TTC549 (cell line): ENCODE data around the gene GNGT1.

ENCODE experiments used
- FAIRE-seq: peaks from 2 replicates; lab custom pipeline; 2012; peaks lifted over from hg19 to GRCh38; lab: Jason Lieb, UNC

The GNGT1 gene

DNA sequence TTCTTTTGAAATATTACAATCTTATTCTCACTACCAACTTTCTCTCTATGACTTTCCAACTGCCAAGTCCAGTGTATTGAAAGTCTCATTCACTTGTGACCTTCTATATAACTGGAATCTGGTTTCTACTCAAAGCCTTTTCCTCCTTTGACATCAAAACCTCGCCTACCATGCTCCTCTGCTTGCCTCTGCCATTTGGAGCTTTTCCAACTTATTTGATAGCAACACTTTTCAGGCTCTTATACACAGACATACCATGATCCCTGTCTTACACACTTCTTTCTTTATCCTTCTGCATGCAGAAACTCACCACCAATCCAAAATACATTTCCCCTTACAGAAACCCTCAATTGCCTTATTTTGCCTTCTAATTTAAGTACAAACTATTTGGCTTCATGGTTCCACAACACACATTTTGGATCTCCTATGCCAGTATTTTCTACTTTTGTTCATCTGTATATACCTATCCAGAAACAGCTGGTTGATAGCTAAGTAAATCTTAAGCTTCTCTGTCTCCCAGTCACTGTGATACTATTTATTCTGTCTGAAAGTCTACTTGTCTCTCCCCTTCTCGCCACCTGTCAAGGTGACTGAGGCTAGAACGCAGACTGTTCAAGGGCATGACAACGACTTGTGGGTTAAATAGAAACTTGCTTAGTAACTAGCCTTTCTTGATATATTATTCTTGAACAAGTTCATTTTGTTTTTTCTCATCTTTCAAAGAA is 37.6 kb downstream of the GNGT1 start:
- no peak for FAIRE-seq

DNA sequence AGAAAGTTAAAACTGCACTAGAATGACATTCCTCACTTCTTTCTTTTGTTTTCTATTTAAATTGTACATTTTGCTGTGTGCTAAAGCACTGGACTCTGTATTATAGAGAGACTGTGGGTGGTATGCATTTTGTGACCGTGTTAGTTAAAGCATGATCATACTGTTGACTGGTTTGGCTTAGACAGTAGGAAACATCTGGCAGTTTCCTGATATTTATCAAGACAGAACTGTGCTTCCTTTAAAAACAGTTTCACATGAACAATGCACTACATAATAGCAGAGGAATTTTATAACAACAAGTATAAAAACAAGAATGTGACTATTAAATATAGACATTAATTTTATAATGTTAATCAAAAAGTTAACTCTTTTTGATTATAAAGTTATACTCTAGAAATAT is 38.3 kb downstream of the GNGT1 start:
- no peak for FAIRE-seq

DNA sequence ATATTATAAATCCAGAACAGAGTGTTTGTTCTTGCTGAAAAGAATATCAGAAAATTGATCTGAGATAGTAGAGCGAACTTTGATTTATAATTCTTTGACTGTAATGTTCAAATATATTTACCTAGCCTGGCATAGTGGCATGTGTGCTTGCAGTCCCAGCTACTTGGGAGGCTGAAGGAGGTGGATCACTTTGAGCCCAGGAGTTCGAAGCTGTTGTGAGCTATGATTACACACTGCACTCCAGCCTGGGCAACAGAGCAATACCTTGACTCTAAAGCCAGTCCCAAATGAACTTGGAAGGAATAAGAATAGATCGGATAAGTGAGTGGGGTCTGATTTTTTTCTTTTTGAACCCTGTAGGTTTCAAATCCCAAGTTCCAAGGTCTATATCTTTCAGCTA is 38.7 kb downstream of the GNGT1 start:
- no peak for FAIRE-seq

DNA sequence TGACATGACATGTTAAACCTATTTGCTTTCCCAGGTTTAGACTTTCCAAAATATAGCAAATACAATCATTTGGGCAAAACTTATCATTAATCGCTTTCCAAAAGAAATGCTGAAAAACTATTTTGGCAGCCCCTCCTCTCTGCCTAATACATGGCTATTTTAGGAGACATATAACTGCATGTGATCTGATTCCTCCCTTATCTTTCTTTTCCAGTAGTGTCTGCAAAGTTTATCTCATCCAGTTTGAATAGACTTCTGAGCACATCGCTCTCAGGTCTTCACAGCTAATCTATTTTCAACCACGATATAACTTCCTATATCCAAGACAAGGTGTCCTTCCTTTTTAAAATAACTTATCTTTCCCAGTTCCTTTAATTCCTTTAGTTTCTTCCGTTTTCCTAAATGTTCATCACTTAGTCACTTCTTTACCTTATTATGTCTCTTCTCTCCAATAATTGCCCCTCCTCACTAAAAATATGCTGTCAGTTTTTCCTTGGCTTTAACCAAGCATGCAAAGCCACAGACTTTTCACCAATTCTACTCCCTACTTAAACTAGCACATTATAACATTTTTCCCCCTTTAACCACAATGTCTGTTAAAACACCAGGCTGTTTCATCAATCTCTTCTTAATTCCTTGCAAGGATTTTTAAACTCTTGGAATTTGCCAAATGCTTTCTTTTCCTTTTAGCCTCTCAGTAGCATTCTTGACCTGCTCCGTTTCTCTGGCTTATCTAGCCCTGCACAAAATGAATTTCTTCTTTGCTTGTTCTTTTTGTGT is 39.6 kb downstream of the GNGT1 start:
- FAIRE-seq: no peak

- FAIRE-seq: no peak
These were observed 41.7 kb downstream of the GNGT1 start for GRCh38 chr7:93948106-93948505.

- no peak for FAIRE-seq
These were observed 42.5 kb downstream of the GNGT1 start for GRCh38 chr7:93948873-93949272.

DNA sequence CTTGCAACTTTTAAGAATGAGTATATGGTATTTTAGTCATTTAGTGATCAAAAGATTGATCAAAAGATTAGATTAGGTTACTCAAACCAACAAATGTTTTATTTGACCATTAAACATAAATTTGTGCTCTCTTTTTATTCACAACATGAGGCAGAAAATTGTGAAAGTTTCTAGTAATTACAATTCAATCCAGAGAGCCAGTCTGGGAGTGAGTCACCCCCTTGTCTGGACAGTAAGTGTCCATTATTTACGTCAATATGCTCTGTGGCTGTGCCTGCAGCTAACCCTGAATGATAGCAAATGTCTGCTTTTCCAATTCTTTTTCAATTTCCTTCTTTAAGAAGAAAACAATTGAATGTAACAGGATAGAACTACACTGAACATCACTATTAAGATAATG is 43.1 kb downstream of the GNGT1 start:
- FAIRE-seq: no peak

- no peak for FAIRE-seq
These were observed 48.9 kb downstream of the GNGT1 start for GRCh38 chr7:93955304-93955703.

DNA sequence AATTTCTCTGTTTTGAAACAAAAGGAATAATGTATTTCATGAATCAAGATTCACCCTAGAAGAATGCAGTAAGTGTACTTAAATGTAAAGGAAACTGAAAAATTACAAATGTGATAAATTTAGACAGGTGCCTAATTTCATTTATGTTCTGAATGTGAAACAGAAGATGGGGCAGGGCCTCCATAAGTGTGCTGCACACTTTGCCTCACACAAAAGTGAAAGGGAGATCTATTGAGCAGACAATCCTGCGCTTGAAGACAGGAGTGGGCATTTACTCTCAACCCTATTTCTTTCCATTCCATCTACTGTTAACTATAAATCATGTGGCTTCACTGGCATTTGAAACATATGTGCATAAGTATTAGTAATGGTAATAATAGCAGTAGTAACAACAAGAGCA is 51.4 kb downstream of the GNGT1 start:
- no peak for FAIRE-seq

- no peak for FAIRE-seq
These were observed 51.8 kb downstream of the GNGT1 start for GRCh38 chr7:93958216-93958615.

DNA sequence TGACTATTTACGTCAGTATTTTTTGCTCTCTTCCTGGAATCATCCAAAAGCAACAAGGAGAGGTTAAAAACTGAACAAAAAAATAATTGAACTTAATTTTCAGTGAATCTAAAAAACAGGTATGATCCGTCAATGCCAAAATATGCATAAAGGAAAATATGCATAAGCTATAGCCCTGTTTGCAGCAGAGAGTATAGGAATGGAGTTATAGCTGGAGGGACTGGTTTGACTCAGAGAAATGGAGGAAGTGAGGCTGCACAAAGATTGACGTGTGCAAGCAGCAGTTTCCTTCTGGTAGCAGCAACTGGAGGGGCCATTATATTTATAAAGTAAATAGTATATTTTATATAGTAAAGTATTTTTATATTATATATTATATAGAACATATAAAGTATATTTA is 52.3 kb downstream of the GNGT1 start:
- no peak for FAIRE-seq
